Measurements from ENCODE around the gene ALPK3. TPM values are rescaled to one million over a fixed set of nuclear protein-coding genes. Genes with fewer than 3 reads are reported as not detected.

Gene ALPK3
- total RNA-seq, 1 donor from 2014 or later, result 54.5 TPM

GRCh38 chr15:84819791-84820190 is 2.6 kb downstream of the ALPK3 start:
- TF ChIP-seq CTCF (IDR thresholded peaks at IDR 0.05; ENCODE audit: insufficient read depth, low read length, poor library complexity, severe bottlenecking), result no peak
- no peak for DNase-seq (ENCODE audit: low read depth)
- Histone ChIP-seq H3K36me3 (ENCODE audit: control insufficient read depth, insufficient read depth, low read length) (no peaks in the 10 kb centered on the region), H3K4me3 (ENCODE audit: low read depth, low read length) (no peak overlapping the region), H3K27me3 (ENCODE audit: control insufficient read depth, insufficient read depth, low read length) (no peaks in the 10 kb centered on the region)

DNA sequence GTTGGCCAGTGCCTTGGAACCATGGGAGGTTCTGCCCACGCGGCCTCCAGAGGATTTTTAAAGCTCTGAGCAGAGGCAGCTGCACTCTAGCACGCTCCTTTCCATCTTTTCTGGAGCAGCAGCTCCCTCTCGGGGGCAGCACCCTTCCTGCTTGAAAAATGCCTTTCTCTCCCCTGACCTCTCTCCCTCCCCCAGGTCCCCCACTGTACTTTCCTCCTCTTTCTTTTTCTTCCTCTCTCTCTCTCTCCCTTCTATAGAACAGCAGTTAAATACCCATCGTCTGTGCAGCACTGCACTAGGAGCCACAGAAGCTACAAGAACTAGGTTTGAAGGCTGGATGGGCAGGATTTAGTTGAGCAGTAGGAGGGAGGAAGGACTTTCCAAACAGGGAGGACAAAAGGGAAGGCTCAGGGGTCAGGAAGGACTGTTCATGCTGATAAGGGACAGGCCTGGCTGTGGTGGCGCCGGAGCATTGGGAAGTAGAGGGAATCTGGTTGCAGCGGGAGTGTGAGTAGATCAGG is 4.4 kb downstream of the ALPK3 start:
- Histone ChIP-seq H3K36me3 (ENCODE audit: control insufficient read depth, insufficient read depth, low read length) (no peaks in the 10 kb centered on the region), H3K4me3 (ENCODE audit: low read depth, low read length) (no peak overlapping the region), H3K27me3 (ENCODE audit: control insufficient read depth, insufficient read depth, low read length) (no peaks in the 10 kb centered on the region)
- DNase-seq (ENCODE audit: low read depth), result no peak
- TF ChIP-seq CTCF (IDR thresholded peaks at IDR 0.05; ENCODE audit: insufficient read depth, low read length, poor library complexity, severe bottlenecking), result peak; percentile 9

- no peak for DNase-seq (ENCODE audit: low read depth)
- H3K4me3 ChIP-seq (ENCODE audit: low read depth, low read length), result no peak overlapping the region
- H3K27me3 ChIP-seq (ENCODE audit: control insufficient read depth, insufficient read depth, low read length), result no peaks in the 10 kb centered on the region
- no peaks in the 10 kb centered on the region for H3K36me3 ChIP-seq (ENCODE audit: control insufficient read depth, insufficient read depth, low read length)
- no peak for TF ChIP-seq CTCF (IDR thresholded peaks at IDR 0.05; ENCODE audit: insufficient read depth, low read length, poor library complexity, severe bottlenecking)
Measured at GRCh38 chr15:84822653-84823281, 5.6 kb downstream of the ALPK3 start.

- no peak for TF ChIP-seq CTCF (IDR thresholded peaks at IDR 0.05; ENCODE audit: insufficient read depth, low read length, poor library complexity, severe bottlenecking)
- H3K27me3 ChIP-seq (ENCODE audit: control insufficient read depth, insufficient read depth, low read length), result no peaks in the 10 kb centered on the region
Measured at GRCh38 chr15:84823282-84823878, 6.2 kb downstream of the ALPK3 start.

GRCh38 chr15:84824260-84825007 is 7.3 kb downstream of the ALPK3 start:
- H3K36me3 ChIP-seq (ENCODE audit: control insufficient read depth, insufficient read depth, low read length), result no peaks in the 10 kb centered on the region
- no peak overlapping the region for H3K4me3 ChIP-seq (ENCODE audit: low read depth, low read length)
- H3K27me3 ChIP-seq (ENCODE audit: control insufficient read depth, insufficient read depth, low read length), result no peaks in the 10 kb centered on the region
- DNase-seq (ENCODE audit: low read depth), result no peak
- no peak for TF ChIP-seq CTCF (IDR thresholded peaks at IDR 0.05; ENCODE audit: insufficient read depth, low read length, poor library complexity, severe bottlenecking)

More at GRCh38 chr15:84823282-84823878, 6.2 kb downstream of the ALPK3 start:
- Histone ChIP-seq H3K36me3 (ENCODE audit: control insufficient read depth, insufficient read depth, low read length) (no peaks in the 10 kb centered on the region), H3K4me3 (ENCODE audit: low read depth, low read length) (no peak overlapping the region)
- no peak for DNase-seq (ENCODE audit: low read depth)

Measured in kidney epithelial cell (primary cell).